NK-92 (cell line): ENCODE measurements around the gene HMOX2.

Source experiments
- DNase-seq: peaks from one replicate; lab custom pipeline; 2025; ENCODE audit not compliant: unreplicated experiment; lab: John Stamatoyannopoulos, UW

HMOX2 gene

DNA sequence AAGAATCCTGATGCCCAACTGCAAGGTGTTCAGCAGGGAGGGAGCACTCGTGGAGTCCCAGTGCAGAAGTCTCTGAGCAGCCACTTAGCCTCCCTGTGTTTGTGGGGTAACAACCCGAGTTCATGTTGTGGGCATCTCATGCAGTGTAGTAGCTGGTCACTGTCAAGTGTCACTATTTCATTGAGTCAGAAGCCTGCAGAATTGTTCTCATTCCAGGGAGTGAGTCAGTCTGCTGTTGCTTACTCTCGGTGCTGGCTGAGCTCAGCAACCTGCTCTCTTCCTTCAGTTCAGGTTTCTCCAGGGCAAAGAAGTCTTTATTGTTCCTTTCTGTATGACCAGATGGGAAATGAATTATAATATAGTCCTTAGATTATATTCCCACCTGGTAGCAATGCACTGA lies 24.1 kb downstream of the HMOX2 start:
- no peak for DNase-seq

DNA sequence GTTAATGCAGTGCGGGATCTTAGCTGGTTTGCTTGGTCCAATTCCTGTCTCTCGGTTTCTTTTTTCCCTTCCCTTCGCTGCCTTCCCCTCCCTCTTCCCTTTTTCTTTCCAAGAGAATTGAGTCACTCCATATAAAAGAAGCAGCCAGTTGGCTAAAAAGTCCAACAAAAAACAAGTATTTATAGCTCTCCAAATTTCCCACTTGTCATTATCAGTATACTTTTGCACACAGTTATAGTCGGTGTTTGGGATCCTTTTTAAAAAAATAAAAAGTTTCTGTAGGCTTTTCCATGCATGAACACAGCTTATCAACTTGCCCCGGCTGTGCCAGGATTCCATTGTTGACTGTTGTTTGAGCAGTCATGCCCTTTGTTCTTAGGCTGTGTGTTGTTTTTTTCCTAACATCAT lies 24.9 kb downstream of the HMOX2 start:
- DNase-seq, result no peak

DNA sequence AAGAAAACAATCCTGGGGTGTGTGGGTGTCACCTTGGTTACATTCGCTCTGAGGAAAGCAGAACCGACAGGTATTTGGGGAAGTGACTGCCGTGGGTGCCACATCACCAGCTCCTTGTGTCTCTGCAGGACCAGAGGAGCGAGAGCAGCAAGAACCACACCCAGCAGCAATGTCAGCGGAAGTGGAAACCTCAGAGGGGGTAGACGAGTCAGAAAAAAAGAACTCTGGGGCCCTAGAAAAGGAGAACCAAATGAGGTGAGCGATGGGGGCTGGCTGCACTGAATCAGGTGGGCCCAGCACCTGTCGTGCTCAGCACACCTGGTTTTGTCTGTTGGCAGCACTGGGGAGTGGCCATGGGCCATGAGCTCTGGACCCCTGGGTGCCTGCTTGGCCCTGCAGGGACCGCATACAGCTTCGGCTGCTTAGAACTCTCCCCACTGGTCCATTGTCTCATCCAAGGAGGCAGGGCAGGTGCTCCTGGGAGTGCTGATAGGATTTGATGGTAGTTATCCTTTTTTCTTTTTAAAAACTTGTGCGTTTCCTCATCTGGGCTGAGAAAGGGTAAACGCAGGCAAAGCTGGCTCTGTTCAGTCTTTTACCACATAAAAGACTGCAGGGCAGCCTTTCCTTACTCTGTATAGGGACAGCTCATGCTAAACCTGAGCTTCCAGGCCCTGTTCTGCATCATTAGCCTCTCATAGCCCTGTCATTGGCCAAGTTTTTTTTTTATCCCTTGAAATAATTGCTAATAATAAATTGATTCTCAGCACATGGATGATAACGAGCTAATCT lies 29.4 kb downstream of the HMOX2 start:
- DNase-seq, result no peak

DNA sequence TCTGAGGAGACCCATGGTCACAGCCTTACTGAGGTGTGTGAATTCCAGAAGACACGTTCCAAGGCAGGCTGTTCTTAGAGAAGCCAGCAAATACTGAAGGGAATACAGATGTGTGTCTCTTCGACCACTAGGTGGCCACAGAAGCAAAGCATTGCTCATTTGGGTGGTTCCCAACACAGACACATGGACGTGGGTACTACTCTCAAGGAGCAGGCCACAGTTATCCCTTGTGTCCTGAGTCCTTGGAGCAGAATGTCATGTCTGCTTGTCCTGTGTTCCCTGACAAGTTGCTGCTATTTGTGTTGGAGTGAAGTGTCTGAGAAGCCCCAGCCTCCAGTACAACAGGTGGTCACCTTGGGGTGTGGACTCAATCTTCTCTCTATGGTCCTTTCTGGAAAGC lies 30.3 kb downstream of the HMOX2 start:
- no peak for DNase-seq

DNA sequence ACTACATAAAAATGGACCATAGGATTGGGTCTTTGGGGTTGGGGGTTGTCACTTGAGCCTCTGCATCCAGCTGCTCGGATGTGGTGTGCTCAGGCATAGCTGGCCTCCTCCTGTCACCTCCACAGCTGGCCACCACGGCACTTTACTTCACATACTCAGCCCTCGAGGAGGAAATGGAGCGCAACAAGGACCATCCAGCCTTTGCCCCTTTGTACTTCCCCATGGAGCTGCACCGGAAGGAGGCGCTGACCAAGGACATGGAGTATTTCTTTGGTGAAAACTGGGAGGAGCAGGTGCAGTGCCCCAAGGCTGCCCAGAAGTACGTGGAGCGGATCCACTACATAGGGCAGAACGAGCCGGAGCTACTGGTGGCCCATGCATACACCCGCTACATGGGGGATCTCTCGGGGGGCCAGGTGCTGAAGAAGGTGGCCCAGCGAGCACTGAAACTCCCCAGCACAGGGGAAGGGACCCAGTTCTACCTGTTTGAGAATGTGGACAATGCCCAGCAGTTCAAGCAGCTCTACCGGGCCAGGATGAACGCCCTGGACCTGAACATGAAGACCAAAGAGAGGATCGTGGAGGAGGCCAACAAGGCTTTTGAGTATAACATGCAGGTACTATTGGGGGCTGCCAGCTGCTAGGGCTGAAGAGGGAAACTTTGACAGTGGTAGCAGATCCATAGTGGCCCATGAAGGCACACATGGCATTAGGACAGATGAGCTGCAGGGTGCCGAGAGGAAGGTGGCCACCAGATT lies 31.6 kb downstream of the HMOX2 start:
- DNase-seq, result no peak

DNA sequence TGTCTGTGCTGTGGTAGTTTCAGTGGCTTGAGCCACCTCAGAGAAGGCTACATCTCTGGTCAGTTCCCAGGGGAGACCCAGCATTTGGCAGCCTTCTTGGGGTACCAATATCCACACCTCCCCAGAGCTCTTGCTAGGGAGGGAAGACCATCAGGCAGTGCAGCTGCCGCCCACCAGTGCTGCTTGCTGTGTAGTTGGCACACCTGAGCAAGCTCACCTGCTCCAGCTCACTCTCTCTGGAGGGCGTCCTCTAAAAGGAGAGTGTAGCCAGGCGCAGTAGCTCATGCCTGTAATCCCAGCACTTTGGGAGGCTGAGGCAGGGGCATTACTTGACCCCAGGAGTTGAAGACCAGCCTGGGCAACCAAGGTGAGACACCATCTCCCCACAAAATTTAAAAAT lies 32.6 kb downstream of the HMOX2 start:
- DNase-seq, result no peak

DNA sequence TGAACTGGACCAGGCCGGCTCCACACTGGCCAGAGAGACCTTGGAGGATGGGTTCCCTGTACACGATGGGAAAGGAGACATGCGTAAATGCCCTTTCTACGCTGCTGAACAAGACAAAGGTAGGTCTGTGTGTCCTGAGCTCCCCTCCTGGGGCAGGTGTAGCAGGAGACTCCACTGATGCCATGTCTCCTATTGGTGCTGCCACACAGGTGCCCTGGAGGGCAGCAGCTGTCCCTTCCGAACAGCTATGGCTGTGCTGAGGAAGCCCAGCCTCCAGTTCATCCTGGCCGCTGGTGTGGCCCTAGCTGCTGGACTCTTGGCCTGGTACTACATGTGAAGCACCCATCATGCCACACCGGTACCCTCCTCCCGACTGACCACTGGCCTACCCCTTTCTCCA lies 33.2 kb downstream of the HMOX2 start:
- no peak for DNase-seq

DNA sequence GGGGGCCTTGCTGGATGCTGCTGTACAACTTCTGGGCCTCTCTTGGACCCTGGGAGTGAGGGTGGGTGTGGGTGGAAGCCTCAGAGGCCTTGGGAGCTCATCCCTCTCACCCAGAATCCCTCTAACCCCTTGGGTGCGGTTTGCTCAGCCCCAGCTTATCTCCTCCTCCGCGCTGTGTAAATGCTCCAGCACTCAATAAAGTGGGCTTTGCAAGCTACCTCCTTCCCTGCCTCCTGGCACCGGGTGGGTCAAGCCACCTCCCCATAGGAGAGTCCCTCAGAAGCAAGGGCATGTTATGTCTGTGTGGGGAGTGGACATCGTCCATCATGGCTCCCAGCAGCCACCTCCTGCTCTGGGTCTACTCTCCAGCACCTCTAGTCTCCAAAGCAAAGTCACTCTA lies 33.9 kb downstream of the HMOX2 start:
- DNase-seq, result no peak

DNA sequence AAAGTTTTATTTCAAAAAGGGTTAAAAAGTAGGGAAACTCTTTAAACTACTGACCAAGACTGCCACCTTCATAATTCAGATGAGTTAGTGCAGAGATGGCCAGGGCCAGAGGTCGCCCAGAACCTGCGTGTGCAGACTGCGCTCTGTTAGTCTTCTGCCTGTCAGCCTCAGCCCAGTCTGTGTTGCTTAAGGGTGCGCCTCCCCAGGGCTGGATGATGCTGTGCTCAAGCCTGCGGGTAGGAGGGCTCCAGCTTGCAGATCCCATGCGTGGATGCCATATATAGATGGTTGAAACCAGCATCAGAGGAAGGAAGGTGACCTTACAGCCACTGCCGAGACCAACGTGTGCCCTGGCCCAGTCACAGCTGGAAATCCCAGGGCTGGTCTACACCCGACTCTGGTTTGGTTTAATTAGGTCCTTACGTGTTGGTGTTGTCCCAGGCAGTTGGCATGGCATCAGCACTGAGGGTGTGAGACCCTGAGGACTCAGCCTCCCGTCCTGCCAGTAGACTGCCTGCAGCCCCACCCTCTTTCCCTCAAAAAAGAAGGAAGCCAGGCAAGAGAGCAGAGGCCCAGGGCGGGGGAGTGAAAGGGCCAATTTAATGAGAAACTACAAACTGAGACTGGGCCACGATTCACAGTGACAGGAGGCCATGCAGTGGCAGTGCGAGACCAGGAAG lies 34.7 kb downstream of the HMOX2 start:
- DNase-seq, result no peak

DNA sequence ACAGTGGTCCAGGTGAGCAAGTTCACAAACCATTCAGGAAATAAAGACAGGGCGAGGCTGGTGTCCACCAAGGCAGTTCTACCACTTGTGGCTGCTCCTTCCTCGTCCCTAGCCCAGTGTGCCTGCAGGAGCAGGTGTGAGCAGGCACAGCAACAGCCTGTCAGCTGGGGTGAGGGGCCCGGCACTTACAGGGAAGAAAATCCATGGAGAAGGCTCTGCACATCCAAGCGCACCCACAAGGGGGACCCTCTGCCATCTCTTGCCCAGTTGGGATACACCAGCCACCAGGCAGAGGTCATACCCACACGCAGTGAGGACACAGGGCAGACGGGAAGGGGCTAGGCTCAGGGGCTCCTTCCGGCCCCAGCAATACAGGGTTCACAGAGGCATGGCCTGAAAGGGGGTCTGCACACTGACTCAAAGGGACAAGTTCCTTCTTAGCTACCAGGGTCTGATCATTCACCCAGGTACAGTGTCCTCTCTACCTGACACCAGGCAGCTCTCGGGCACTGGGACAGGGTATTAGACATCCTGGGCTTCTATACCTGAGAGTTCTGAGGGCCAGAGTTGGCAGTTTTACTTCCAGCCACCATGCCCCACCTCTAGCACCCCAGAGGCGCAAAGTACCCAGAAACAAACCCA lies 35.4 kb downstream of the HMOX2 start:
- DNase-seq, result no peak

DNA sequence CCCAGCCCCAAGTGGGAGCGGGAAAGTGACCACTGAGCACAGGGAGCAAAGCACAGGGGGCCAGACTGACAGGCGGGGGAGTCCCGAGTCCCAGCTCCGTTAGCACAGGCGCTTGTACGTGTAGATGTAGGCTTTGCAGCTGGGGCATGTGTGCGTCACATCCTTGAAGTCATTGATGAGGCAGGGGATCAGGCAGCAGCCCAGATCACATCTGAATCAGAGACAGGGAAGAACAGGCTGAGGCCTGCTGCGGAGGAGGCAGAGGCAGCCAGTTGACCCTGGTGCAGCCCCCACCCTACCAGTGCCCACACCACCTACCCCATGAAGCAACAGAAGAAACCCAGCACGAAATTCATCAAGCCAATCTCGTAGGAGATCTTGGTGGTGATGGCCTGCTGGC lies 36.3 kb downstream of the HMOX2 start:
- DNase-seq, result no peak

DNA sequence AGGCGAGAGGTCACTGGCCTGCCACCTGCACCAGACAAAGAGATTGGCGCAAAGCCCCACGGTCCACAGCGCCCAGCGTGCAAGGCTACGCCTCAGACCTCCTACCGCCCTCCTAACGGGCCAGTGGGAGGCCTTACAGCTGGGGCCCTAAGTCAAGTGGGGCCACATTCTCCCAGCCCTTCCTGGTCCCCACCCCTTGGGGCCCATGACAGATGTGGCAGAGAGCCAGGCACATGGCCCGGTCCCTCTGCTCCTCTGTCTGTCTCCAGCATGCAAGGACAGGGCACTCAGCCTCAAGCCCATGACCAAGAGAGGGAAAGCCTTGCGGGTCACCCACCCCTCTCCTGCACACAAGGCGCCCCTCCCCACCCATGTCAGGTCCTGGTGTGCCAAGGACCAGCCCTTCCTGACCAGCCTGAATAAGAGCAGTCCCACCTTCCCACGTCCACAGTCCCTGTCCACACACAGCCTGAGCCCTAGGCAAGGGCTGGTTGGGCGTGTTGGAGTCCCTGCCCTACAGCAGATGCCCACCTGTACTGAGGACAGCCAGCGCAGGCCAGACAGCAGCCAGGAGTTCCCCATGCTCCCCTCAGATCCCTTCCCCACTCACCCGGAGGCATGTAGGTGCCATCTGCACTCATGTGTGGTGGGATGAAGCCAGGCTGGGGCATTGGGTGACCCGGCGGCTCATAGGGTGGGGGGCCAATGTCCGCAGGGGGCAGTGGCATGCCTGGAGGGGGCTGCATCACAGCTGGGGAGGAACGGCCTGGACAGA lies 37.1 kb downstream of the HMOX2 start:
- DNase-seq, result no peak

DNA sequence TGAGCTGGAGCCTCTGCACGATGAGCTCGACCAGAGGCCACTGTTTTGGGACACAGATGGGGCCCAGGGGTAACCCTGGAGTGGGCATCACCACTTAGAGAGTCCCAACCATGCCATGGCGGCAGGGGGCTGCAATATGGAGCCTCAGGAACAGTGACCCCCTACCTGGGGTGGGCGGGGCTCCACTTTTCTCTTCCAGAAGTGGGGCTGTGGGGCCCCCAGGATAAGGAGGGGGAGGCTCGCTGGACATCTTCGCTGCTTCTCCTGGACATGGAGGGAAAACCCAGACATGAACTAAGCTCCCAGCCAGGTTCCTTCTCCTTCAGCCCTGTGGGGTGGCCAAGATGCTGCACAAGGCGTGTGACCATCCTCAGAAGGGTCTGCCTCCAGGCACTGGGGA lies 37.7 kb downstream of the HMOX2 start:
- DNase-seq, result no peak

DNA sequence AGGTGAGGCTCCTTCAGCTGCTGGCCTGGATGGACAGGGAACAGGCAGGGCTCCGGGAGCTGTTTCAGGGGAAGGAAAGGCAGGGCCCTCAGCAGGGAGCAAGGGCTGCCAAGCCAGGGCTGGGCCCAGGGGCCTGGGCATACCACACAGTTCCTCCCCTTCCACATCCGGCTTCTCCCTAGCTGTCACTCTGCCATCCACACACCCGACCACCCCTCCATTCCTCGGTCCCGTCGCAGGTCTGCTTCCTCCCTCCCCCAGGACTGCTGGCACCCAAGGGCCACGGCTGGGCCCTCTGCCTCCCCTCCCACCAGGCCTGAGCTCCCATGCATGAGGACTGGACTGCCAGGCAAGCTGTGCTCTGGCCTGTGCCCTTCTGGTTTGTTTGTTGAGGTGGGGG lies 38.4 kb downstream of the HMOX2 start:
- DNase-seq, result no peak

DNA sequence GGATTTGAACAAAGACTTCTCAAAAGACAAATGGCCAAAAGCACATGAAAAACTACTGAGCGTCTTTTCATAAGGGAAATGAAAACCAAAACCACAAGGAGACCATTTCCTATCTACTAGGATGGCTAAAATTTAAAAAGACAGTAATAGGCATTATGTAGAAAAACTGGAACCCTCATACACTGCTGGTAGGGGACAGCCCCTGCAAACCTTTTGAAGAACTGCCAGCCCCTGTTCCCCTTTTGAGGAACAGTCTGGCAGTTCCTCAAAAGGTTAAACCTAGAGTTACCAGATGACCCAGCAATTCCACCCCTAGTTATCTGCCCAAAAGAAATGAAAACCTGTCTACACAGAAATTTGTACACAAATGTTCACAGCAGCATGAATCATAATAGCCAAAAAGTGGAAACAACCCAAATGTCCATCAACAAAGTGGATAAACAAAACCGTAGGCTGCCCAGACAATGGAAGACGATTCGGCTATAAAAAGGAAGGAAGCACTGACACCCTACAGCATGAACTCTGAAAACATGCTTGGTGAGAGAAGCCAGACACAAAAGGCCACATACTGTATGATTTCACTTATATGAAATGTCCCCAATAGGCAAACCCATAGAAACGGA lies 39.5 kb downstream of the HMOX2 start:
- no peak for DNase-seq

DNA sequence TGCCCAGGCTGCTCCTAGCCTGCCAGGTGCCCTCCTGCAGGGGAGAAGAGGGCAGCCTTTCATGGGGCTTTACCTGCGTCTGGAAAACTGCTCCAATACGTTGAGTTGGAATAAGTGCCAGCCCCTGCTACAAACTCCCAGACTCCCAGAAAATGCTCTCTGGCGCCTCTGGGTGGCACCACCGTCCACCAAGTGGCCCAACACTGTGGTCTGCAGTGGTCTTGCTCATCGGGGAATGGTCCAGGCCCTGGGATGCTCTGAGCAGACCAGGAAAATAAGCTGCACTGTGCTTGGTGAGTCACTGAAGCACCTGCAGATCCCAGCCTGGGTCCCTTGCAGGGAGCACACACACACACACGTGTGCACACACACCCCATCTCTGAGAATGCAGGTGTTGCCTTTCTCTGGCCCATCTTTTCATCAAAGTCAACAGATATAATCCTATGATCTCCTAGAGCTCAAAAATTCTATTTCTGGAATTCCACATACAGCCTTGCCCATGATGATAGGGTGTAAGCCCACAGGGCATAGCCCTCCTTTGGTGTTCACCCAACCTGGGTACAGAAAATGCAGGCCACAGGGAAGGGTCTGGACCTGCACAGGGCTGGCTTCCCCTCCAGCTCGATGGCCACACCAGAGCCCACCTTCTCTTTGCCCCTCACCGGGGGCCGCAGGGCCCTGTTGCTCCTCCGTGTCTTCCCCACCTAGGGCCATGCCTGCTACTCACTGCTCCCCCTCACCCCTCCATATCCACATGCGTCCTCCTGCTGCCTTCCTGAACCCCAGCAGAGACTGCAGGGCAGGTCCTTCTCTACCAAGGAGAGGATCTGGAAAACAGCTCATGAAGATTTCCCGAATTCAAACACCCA lies 41.8 kb downstream of the HMOX2 start:
- no peak for DNase-seq

DNA sequence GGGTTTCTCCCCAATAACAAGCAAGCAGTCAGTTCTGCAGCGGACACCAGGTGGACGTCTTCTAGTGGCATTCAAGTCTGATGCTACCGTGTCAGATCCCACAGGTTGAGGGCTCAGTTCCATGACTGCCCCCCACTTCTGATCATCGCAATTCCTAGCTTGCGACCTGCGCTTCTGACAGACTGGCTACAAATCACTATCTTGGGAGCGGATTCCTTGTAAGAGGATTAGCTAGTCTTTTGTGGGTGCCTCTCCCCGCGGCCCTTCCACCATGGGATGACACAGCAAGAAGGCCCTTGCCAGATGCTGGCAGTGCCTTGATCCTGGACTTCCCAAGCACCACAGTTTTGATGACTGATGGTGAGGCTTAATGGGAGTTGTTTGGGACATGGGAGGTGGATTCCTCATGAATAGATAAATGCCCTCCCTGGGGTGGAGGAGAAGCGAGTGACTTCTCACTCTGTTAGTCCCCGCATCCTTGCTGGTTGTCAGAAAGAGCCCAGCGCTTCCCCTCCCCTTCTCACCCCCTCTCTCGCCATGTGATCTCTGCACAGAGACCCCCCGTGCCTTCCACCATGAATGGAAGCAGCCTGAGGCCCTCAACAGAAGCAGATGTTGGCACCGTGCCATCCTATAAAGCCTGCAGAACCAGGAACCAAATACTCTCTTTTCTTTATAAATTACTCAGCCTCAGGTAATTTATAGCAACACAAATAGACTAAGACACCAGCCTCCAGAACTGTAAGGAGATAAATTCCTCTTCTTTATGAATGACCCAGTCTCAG lies 43.3 kb downstream of the HMOX2 start:
- no peak for DNase-seq

DNA sequence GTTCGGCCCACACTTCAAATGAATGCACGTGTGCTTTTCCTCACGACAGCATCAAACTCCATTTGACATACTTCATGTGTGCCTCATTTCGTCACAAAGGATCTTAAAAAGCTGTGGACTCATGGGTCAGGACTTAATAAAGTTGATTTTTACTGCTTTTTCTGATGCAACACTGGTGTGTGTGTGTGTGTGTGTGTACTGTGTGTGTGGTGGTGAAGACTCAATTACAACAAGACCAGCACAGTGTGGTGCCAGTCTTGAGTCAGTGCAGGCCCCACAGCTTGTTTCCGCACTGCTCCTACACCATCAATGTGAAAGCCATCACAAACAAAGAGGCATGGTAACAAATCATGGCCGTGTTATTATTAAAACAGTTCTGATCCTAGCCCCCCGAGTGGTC lies 44.7 kb downstream of the HMOX2 start:
- DNase-seq, result no peak
